Gastrocnemius medialis (tissue), 4 donors: Measurements from ENCODE around the gene WDR62. TPM values are rescaled to one million over a fixed set of nuclear protein-coding genes. Genes with fewer than 3 reads are reported as not detected.

Experiments used
- ATAC-seq, 2 donors: fragments of 150-250 bp; one replicate each; pipeline ENCODE4 v1.9.1; 2016
- DNase-seq, 2 donors: peaks; one replicate each; pipeline ENCODE4 v3.0.0-alpha.2; 2019
- H3K27ac ChIP-seq, 4 donors: fragments of 200-600 bp; sonication (generic); 1 replicate in 1 of 4; 2 replicates in 3 of 4; pipeline ENCODE4 v1.5.1; 2016 to 2018; ENCODE audit warnings: mild to moderate bottlenecking in 2 of 4, moderate library complexity in 1 of 4
- H3K27me3 ChIP-seq, 3 donors: fragments of 200-600 bp; sonication (generic) in 2 of 3; 1 replicate in 1 of 3; 2 replicates in 2 of 3; pipeline versions ENCODE4 v1.5.1 to v1.6.0; 2016 to 2019; ENCODE audit warnings: mild to moderate bottlenecking in 1 of 3, moderate library complexity in 1 of 3
- H3K36me3 ChIP-seq, 2 donors: fragments of 200-600 bp; sonication (generic) in 1 of 2; one replicate each; pipeline ENCODE4 v1.5.1; 2017 to 2018
- H3K4me1 ChIP-seq, 2 donors: fragments of 200-600 bp; sonication (generic) in 1 of 2; one replicate each; pipeline ENCODE4 v1.5.1; 2016 to 2017; ENCODE audit warnings: mild to moderate bottlenecking in 2 of 2
- H3K4me3 ChIP-seq, 4 donors: fragments of 200-600 bp; sonication (generic) in 3 of 4; 1 replicate in 1 of 4; 2 replicates in 3 of 4; pipeline ENCODE4 v1.5.1; 2016 to 2019; ENCODE audit warnings: mild to moderate bottlenecking in 2 of 4
- H3K9me3 ChIP-seq, 3 donors: fragments of 200-600 bp; sonication (generic) in 2 of 3; 1 replicate in 1 of 3; 2 replicates in 2 of 3; pipeline ENCODE4 v1.5.1; 2016 to 2019
- CTCF ChIP-seq, 5 experiments: fragments of 450-650 bp in 3 of 5; fragments of 200-600 bp in 2 of 5; sonication (generic) in 2 of 5; IDR thresholded peaks in 4 of 5; conservative IDR thresholded peaks in 1 of 5; 1 replicate in 4 of 5; 2 replicates in 1 of 5; pipeline ENCODE4 v1.5.1; 2016 to 2019; ENCODE audit warnings: antibody characterized with exemption in 5 of 5, mild to moderate bottlenecking in 3 of 5, moderate library complexity in 3 of 5
- POLR2A ChIP-seq, 2 donors: fragments of 450-650 bp; IDR thresholded peaks; one replicate each; pipeline ENCODE4 v1.6.1; 2017; ENCODE audit warnings: antibody characterized with exemption in 2 of 2, mild to moderate bottlenecking in 2 of 2, moderate library complexity in 2 of 2
- in situ Hi-C, 4 donors: fragments of 200-750 bp; cut with MboI; loops; one replicate each; pipeline versions ENCODE4 v1.15.0 to v1.8.0; 2017; ENCODE audit warnings: low sequenced_read_pairs in 4 of 4
- intact Hi-C: fragments of 100-400 bp; cut with DNase I; formaldehyde crosslinking; loops from one replicate; pipeline ENCODE4 v1.15.1; 2023; ENCODE audit warnings: low total_unique reads
- total RNA-seq, 4 donors: library from RNA; depleted of rRNA; stranded (reverse); fragments of >200 nt; gene quantifications; one replicate each; pipeline versions ENCODE4 v1.1.0 to v1.2.3, GENCODE V29; 2016

The WDR62 gene
- total RNA-seq, 4 donors from 2014 or later: 0.20 to 2.1 (median 1.0) TPM

- Histone ChIP-seq H3K9me3 (no peaks in the 10 kb centered on the region), H3K4me3 (no peak overlapping the region), H3K4me1 (no peaks in the 10 kb centered on the region), H3K27ac (no peak overlapping the region), H3K27me3 (no peaks in the 10 kb centered on the region), H3K36me3 (no peaks in the 10 kb centered on the region)
- ATAC-seq (no peak), DNase-seq (no peak)
- TF ChIP-seq POLR2A (IDR thresholded peaks at IDR 0.05): no peak
- no peak for TF ChIP-seq CTCF (IDR thresholded peaks at IDR 0.05 in 4 of 5, conservative IDR thresholded peaks at IDR 0.05 in 1 of 5)
- intact Hi-C loops: no loop called here
- in situ Hi-C loops: no loop called here
Measured at GRCh38 chr19:36089847-36090246, 35.1 kb downstream of the WDR62 start.

DNA sequence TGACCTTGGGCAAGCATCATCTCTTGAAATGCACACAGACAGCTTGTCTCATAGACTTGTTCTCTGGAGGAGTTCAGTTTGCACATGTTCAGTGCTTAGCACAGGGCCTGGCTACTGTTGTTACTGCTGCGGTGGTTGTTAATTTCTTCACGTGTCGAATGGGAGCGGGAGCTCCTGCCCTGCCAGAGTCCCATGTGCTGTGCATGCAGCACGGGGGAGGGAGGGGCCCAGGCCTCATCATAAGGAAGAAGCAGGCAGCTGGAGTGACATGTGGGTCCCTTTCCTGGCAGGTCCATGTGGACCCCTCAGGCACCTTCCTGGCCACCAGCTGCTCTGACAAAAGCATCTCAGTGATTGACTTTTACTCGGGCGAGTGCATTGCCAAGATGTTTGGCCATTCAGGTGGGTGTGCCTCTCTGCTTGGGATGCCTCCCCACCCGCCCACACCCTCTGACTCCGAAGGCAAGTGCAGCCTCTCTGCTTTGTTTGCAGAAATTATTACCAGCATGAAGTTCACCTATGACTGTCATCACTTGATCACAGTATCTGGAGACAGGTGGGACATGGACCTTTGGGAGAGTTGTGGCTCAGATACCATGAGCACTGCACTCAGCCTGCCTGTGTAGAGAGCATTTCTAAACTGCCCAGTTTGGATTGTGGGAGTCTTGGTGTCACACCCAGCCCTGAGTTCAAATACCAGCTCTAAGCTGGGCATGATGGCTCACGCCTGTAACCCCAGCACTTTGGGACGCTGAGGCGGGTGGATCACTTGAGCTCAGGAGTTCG lies 36.4 kb downstream of the WDR62 start:
- no peaks in the 10 kb centered on the region for H3K27me3 ChIP-seq
- no peaks in the 10 kb centered on the region for H3K36me3 ChIP-seq
- ATAC-seq (no peak), DNase-seq (no peak)
- in situ Hi-C loops: no loop called here
- H3K9me3 ChIP-seq: no peaks in the 10 kb centered on the region
- intact Hi-C loops: no loop called here
- TF ChIP-seq POLR2A (IDR thresholded peaks at IDR 0.05) (no peak), CTCF (IDR thresholded peaks at IDR 0.05 in 4 of 5, conservative IDR thresholded peaks at IDR 0.05 in 1 of 5) (no peak)
- H3K27ac ChIP-seq: no peak overlapping the region
- no peaks in the 10 kb centered on the region for H3K4me1 ChIP-seq
- no peak overlapping the region for H3K4me3 ChIP-seq

DNA sequence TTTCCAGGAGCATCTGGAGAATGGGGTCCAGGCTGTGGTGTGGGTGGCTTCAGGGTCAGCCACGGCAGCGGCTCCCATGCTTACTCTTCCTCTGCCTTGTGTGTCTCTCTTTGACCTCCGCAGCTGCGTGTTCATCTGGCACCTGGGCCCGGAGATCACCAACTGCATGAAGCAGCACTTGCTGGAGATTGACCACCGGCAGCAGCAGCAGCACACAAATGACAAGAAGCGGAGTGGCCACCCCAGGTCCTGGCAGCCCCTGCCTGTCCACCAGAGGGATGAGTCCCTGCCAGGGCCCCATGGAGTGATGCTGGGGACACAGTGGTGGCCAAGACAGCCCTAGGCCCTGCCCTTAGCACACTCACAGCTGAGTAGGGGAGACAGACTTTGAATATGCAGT lies 37.9 kb downstream of the WDR62 start:
- in situ Hi-C loops: no loop called here
- Histone ChIP-seq H3K27ac (no peak overlapping the region), H3K36me3 (no peaks in the 10 kb centered on the region), H3K9me3 (no peaks in the 10 kb centered on the region), H3K27me3 (no peaks in the 10 kb centered on the region), H3K4me1 (no peaks in the 10 kb centered on the region), H3K4me3 (no peak overlapping the region)
- TF ChIP-seq CTCF (IDR thresholded peaks at IDR 0.05 in 4 of 5, conservative IDR thresholded peaks at IDR 0.05 in 1 of 5) (no peak), POLR2A (IDR thresholded peaks at IDR 0.05) (no peak)
- no peak for DNase-seq
- intact Hi-C loops: no loop called here
- no peak for ATAC-seq

GRCh38 chr19:36093146-36093662 lies 38.5 kb downstream of the WDR62 start:
- H3K4me1 ChIP-seq: no peaks in the 10 kb centered on the region
- DNase-seq: no peak
- intact Hi-C loops: no loop called here
- TF ChIP-seq POLR2A (IDR thresholded peaks at IDR 0.05): no peak
- no peak for TF ChIP-seq CTCF (IDR thresholded peaks at IDR 0.05 in 4 of 5, conservative IDR thresholded peaks at IDR 0.05 in 1 of 5)
- no peaks in the 10 kb centered on the region for H3K36me3 ChIP-seq
- H3K4me3 ChIP-seq: no peak overlapping the region
- no peak for ATAC-seq
- H3K27me3 ChIP-seq: no peaks in the 10 kb centered on the region
- in situ Hi-C loops: no loop called here
- no peak overlapping the region for H3K27ac ChIP-seq
- no peaks in the 10 kb centered on the region for H3K9me3 ChIP-seq
